Glutamatergic neuron (in vitro differentiated cells): ENCODE results near the gene SUGCT. TPM values are rescaled to one million over a fixed set of nuclear protein-coding genes. Genes with fewer than 3 reads are reported as not detected.

Source experiments
- DNase-seq: peaks from one replicate; pipeline ENCODE4 v3.0.0; 2022
- H3K27ac Mint-ChIP-seq: one replicate; pipeline ENCODE4 v1.8.0; 2020; ENCODE audit warnings: mild to moderate bottlenecking, mixed read lengths, inconsistent platforms; ENCODE audit not compliant: unreplicated experiment
- H3K27me3 Mint-ChIP-seq: one replicate; pipeline ENCODE4 v1.8.0; 2020; ENCODE audit warnings: mild to moderate bottlenecking, moderate library complexity, mixed read lengths, inconsistent platforms; ENCODE audit not compliant: unreplicated experiment
- H3K36me3 Mint-ChIP-seq: one replicate; pipeline ENCODE4 v1.8.0; 2020; ENCODE audit warnings: mild to moderate bottlenecking, mixed read lengths, inconsistent platforms; ENCODE audit not compliant: unreplicated experiment
- H3K4me1 Mint-ChIP-seq: one replicate; pipeline ENCODE4 v1.8.0; 2020; ENCODE audit warnings: mild to moderate bottlenecking, low read depth, mixed read lengths, inconsistent platforms; ENCODE audit not compliant: unreplicated experiment
- H3K4me3 Mint-ChIP-seq: one replicate; pipeline ENCODE4 v1.8.0; 2020; ENCODE audit warnings: mild to moderate bottlenecking, mixed read lengths, inconsistent platforms; ENCODE audit not compliant: unreplicated experiment
- H3K9me3 Mint-ChIP-seq: one replicate; pipeline ENCODE4 v1.8.0; 2020; ENCODE audit warnings: mild to moderate bottlenecking, moderate library complexity, mixed read lengths, inconsistent platforms; ENCODE audit not compliant: unreplicated experiment
- total RNA-seq: library from RNA; stranded (reverse); fragmentation: NEBNext Ultra II Directional; extraction: Animal tissue kit (Norgen Biotek cat#: 25700); gene quantifications from one replicate; pipeline ENCODE4 v1.2.1, GENCODE V29; 2021; ENCODE audit not compliant: unreplicated experiment
- TF ChIP-seq, protein P1 (sequence below): fragments of 200-600 bp; sonication (generic); IDR thresholded peaks from one replicate; pipeline ENCODE4 v1.5.0; 2021; ENCODE audit not compliant: partially characterized antibody, unreplicated experiment

The SUGCT gene
- total RNA-seq, 1 donor from 2014 or later: 1.2 TPM

DNA sequence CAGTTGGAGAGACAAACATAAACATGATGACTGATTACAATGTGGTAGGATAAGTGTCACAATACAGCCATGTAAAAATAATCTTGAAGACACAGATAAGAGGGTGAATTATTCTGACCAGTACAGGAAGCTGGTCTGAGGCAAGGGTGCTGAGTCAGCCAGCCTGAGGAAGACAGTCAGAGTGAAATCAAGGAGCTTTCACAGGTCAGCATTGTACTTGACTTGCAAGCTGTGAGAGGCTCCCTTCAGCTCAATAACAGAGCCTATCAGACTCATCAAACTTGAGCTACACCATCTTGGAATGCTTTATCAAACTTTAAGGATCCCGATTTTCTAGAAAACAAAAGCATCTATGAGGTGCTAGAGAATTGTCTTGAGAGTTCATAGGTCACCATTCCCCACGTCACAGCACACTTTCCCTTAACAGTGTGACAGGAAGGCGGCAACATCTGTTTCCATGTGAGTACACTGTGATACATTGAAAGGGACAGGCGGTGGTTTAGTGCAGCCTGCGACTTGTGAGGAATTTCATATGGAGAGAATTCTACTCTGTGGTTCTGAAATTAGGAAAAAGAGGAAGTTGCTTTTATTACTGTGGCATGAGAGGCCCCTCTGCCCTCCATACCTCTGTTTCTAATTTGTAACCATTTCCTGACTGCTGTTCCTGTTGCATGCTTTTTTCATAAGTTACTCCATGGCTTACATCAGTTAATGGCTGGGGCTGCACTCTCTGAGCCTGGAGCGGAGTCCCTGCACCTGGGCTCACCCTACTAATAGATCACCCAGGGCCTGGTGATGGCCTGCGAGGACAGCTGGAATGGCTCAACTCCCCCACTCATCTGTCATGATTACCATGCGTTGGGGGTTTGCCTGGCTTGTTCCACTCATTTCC is 417.1 kb downstream of the SUGCT start:
- Mint-ChIP-seq H3K9me3 (no peaks in the 10 kb centered on the region), H3K36me3 (no peaks in the 10 kb centered on the region), H3K27me3 (no peaks in the 10 kb centered on the region), H3K4me1 (peaks cover 3% of the 10 kb centered on the region), H3K4me3 (no peak overlapping the region), H3K27ac (peak overlapping the region; percentile 36)
- peak; percentile 22 for DNase-seq
- TF ChIP-seq, protein P1, sequence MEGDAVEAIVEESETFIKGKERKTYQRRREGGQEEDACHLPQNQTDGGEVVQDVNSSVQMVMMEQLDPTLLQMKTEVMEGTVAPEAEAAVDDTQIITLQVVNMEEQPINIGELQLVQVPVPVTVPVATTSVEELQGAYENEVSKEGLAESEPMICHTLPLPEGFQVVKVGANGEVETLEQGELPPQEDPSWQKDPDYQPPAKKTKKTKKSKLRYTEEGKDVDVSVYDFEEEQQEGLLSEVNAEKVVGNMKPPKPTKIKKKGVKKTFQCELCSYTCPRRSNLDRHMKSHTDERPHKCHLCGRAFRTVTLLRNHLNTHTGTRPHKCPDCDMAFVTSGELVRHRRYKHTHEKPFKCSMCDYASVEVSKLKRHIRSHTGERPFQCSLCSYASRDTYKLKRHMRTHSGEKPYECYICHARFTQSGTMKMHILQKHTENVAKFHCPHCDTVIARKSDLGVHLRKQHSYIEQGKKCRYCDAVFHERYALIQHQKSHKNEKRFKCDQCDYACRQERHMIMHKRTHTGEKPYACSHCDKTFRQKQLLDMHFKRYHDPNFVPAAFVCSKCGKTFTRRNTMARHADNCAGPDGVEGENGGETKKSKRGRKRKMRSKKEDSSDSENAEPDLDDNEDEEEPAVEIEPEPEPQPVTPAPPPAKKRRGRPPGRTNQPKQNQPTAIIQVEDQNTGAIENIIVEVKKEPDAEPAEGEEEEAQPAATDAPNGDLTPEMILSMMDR: no peak

DNA sequence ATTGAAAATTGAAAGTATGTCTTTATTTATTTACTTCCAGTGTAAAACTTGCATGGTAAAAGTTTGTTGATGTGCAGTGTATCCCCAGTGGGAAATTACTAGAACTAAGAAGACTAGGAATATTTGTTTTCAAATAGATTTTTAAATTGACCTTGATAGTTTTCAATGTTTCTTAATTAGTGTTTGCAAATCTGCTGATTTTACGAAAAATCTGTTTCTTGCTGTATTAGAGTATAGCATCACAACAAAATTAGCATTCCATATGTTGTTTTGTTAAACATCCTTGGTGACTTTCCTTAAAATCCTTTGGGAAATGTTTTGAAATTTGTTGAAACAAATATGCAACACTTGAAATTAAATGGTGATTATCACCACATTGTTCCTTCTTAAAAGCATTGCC is 425.9 kb downstream of the SUGCT start:
- no peak overlapping the region for H3K4me3 Mint-ChIP-seq
- H3K9me3 Mint-ChIP-seq: no peaks in the 10 kb centered on the region
- H3K27me3 Mint-ChIP-seq: peaks cover 2% of the 10 kb centered on the region
- DNase-seq: no peak
- H3K27ac Mint-ChIP-seq: no peak overlapping the region
- H3K4me1 Mint-ChIP-seq: no peaks in the 10 kb centered on the region
- TF ChIP-seq, protein P1: no peak
- peaks cover 4% of the 10 kb centered on the region for H3K36me3 Mint-ChIP-seq

DNA sequence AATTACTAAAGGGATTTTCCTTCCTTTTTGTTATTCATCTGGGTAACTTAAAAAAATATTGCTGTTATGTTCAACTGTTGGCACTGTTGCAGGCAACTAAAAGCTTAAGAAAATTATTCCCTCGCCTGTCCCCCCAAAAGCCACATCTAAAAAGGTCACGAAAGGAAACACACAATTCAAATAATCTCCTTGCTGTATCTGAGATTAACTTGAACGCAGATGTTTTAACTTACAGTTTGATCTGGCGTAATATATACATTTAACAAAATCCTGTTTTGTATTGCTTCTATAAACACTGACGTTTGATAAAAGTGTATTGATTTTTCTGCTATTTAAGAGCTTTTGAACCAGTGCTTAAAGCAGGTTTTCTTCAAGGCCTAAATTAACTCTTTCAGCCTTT is 432.1 kb downstream of the SUGCT start:
- Mint-ChIP-seq H3K27ac (no peak overlapping the region), H3K9me3 (peaks cover 2% of the 10 kb centered on the region), H3K4me1 (peaks cover 3% of the 10 kb centered on the region), H3K4me3 (no peak overlapping the region), H3K36me3 (no peaks in the 10 kb centered on the region), H3K27me3 (peaks cover 2% of the 10 kb centered on the region)
- DNase-seq: no peak
- TF ChIP-seq, protein P1: no peak

DNA sequence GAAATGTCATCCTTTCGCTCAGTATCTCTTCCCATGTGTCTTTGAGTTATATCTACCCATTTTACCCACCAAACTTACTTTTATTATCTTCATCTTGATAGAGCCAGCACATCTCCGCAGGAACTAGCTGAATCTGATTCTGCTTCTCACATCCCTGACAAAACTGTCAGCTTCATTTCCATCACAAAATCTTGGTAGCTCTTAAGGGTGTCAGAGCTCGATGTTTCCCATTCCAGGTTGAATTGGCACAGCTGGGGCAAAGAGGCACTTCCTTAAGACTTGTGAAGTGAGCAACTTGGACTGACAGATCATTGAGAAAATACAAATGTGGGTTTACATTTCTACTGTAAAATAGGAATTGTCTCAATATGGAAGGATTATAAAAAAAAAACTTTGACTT is 434.5 kb downstream of the SUGCT start:
- Mint-ChIP-seq H3K36me3 (no peaks in the 10 kb centered on the region), H3K9me3 (peaks cover 2% of the 10 kb centered on the region), H3K27ac (no peak overlapping the region), H3K4me1 (peaks cover 5% of the 10 kb centered on the region), H3K4me3 (no peak overlapping the region), H3K27me3 (peaks cover 2% of the 10 kb centered on the region)
- no peak for DNase-seq
- TF ChIP-seq, protein P1: no peak

DNA sequence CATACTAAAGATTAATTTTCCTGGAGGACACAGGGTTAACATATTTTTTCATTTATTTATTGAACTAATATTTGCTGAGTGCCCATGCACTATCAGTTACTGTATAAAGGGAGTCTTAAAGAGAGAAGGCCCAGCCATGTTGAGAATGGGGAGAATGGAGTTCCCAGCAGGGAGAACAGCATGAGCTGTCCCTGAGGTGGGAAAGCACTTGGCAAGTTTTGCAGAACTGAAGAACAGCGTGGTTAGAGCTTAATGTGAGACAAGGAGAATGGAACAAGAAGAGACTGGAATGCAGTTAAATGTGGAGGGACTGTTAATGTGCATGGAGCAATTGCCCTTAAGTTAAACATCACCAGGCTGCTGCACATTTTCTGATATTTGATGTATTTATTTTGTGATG is 435.4 kb downstream of the SUGCT start:
- Mint-ChIP-seq H3K4me3 (no peak overlapping the region), H3K36me3 (no peaks in the 10 kb centered on the region), H3K4me1 (peaks cover 5% of the 10 kb centered on the region), H3K27ac (no peak overlapping the region), H3K9me3 (peaks cover 2% of the 10 kb centered on the region), H3K27me3 (peaks cover 2% of the 10 kb centered on the region)
- TF ChIP-seq, protein P1: no peak
- DNase-seq: no peak
